Superior temporal gyrus (tissue), 1 donor: ENCODE data around the gene ZNF644.
A peak's percentile ranks its signal among the peaks of the same experiment; 100 is the strongest.
"Not testable (repeated sequence)": the region's sequence is repeated elsewhere in the genome, so short reads cannot be mapped to it uniquely, and the experiment has no call there.

Experiments used
- DNase-seq: peaks from one replicate; pipeline ENCODE4 v3.0.0-alpha.2; 2016; ENCODE audit errors: extremely low spot score

Gene ZNF644

DNA sequence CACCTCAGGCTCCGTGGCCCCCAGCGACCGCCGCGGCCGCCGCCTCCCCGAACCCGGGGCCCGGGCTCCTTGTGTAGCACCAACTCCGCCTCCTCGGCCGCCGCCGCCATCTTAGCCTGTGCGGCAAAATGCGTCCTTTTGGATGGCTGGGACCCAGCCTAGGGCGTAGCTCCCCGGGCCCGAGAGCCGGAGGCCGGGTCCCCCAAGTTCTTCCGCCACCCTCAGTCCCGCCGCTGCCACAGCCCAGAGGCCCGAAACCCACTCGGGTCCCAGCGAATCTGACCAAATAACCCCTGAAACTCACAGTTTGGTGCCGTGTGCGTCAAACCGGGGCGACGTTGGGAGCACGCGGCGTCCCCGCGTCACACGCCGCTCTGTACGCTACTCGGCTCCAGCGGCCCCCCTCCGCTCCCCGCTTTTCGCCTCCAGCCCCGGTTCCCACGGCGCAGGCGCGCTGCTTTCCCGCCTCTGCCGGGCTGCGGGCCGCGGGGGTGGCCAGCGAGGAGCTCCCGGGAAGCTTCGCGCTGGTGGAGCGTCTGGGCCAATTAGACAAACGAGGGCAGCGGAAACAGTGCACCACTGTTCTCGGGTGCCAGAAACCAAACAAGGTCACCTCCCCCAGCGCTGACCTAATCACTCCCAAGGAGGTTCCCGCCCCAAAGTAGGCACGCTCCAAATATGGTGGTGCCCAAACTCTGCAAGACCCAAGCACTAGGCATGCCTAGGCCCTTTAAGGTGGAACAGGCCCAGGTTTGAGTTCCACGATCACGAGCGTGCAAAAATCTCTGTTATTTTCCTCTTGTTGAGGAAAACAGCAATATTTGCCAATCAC lies at the start of gene ZNF644:
ZNF644 (minus strand) TSS at position 350 of the 832 bp plus-strand sequence. CDS start 39,682 bp downstream, outside the sequence.
- peak; percentile 94 for DNase-seq

DNA sequence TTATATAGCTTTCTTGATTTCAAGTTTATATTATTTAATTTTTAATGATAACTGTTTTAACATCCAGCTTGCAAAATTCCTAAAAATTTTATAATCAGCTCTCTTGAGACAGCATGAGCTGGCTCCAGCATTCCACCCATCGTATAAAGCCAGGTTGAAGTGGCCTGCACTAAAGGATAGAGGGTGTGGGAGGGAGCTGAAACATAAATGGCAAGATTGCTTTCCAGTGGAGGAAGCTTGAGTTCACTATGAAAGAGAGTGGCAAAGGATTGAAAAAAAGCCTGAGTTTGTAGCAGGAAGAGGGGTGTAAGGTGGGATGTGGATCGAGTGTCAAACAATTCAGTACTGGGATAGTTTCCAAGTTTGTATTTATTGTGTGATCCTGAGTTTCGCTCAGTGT lies 48.5 kb upstream of the ZNF644 start:
- DNase-seq = no peak

DNA sequence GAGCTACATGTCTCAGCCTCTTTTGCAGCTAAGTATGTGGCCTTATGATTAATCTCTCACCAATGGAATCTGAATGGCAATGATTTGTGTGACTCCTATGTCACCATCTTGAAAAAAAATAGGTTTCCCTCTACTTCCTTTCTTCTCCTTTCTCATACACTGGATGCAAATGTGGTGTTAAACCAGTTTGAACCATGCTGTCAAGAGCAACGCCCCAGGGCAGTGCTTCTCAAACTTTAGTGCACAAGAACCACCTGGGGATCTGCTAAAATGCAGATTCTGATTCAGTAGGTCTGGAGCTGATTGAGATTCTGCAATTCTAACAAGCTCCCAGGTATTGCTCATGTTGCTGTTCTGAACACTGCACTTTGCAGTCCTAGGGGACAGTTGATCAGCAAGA lies 44.7 kb upstream of the ZNF644 start:
- no peak for DNase-seq

DNA sequence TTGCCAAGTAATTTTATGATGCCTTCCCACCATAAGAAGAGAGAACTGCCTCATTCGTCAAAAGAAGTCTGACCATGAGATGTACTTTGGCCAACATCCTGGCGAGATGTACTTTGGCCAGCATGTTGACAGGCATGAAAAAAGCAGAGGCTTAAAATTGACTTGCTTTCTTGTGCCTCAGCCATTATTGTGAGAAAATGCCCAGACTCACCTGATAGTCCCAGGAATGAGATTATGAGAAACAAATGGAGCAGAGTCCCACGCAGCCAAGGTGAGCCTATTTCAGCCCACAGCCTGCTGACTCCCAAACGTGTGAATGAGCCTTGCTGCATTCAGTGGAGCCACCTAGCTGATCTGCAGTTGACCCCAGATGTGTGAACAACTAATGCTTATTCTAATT lies 43.5 kb upstream of the ZNF644 start:
- DNase-seq = no peak

DNA sequence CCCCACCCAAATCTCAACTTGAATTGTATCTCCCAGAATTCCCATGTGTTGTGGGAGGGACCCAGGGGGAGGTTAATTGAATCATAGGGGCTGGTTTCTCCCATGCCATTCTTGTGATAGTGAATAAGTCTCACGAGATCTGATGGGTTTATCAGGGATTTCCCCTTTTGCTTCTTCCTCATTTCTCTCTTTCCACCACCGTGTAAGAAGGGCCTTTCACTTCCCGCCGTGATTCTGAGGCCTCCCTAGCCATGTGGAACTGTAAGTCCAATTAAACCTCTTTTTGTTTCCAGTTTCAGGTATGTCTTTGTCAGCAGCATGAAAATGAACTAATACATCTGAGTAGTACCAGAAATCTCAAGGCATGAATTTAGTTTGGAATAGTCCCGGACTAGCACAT lies 41.6 kb upstream of the ZNF644 start:
- DNase-seq = not testable (repeated sequence)

DNA sequence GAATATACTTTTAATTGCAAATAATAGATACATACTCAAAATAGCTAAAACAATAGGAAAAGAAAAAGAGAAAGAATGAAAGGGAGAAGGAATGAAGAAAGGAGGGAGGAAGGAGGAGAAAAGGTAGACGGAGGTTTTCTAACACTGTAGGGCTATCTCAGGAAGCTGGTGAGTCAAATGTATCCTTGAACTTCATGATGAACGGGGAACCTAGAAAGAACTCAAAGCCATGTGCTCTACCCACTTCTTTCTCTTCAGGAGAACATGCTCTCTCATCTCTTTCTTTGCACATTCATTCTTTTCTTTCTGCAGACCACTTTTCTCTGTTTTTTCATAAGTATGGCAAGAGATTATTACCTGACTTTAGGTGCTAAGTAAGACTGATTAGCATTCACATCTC lies 37.3 kb upstream of the ZNF644 start:
- DNase-seq = no peak

DNA sequence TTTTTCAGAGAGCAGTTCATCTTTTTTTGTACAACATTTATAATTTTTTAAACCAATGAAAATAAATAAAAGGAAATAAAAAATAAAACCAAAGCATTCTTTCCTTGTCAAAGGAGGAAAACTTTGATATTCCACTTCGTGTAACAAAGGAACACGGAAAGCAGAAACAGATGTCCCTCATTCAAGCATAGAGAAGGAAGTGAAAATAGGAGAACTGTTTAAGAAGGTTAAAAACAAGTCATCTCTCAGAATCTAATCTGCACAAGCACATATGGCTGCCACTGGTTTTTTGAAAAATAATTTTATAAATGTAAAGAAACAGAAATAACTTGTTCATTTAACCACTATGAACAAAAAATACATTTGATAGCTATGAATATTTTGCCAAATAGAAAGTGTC lies 35.9 kb upstream of the ZNF644 start:
- no peak for DNase-seq

DNA sequence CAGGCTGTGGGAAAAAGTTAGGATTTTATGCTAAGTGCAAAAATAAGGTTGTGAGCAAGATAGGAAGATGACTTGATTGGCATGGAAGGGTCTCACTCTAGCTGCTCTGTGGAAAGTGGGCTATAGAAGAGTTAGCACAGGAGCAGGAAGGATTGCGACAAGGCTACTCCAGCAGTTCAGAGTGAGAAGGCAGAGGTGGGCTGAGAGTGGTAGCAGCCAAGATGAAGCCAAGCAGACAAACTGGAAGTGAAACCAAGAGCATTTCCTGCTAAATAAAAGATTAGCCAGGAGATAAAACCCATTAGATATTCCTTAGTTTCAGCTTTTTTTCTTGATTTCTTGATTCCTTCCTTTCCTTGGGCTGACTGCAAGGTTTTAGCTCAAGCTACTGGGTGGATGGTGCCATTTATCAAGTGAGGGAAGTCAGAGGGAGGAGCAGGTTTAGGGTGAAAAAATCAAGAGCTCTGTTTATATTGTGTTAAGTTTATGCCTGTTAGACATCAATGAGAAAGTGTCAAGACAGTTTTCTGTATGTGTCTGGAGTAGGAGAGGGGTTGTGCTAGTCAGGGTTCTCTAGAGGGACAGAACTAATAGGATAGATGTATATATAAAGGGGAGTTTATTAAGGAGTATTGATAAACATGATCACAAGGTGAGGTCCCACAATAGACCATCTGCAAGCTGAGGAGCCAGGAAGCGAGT lies 33.1 kb upstream of the ZNF644 start:
- no peak for DNase-seq

DNA sequence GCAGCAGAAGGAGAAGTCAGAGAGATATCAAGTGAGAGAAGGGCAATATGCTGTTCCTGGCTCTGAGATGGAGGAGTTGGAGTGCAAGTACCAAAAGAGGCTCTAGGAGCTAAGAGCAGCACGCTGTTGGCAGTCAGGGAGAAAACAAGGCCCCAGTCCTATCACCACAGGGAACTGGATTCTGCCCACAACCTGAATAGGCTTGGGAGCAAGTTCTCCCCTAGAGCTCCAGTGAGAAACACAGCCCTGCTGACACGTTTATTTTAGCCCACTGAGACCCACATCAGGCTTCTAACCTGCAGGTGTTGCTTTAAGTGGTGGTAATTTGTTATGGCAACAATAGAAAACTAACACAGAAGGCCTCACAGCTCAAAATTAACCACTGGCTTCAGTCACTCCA lies 31.8 kb upstream of the ZNF644 start:
- DNase-seq = no peak

DNA sequence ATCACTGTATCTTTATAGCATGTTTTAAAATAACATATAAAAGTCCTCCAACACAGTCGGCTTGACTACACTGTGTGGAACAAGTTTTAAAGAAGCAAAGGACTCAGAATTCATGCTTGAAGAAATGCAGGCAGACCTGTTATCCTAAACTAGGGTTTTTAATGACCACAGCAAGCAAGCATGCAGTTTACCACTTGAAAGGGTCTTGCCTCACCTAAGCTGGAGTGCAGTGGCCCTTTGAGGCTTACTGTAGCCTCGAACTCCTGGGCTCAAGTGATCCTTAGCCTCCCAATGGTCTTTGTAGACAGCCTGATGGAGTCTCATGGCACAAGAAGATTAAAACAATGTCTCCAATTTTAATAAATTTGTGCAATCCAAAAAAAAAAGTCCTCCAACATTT lies 27.7 kb upstream of the ZNF644 start:
- DNase-seq = not testable (repeated sequence)

DNA sequence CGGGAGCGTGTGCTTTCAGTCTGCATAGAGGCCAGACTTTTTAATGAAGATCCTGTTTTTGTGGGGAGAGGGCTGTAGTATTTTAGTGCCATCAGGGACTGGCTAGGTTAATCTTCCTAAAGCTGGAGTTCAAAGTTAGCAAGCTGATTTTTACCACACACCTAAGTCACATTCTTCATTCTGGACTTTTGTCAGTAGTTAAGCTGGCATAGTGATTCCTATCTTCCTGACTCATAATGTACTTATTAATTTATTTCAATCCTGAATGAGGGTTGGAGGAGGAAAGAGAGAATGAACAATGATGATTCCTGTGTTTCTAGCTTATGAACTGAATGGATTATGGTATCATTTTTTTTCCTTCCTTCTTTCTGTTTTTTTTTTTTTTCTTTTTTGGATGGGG lies 24.9 kb upstream of the ZNF644 start:
- no peak for DNase-seq

DNA sequence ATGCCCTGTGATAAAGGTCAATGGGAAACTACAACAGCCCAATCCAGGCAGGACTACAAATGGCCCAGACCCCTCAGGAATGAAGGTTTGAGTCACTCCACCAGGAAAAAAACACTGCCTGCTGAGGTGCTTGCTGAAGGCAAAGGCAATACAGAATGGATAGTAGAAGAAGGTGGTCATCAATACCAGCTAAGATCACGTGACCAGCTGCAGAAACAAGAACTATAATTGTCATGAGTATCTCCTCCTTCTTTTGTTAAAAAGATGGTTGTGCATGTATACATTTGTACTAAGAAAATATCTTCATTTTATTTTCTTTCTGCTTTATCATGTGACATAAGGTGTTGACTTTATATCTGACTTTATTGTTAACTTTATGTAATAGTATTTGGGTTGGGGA lies 23.4 kb upstream of the ZNF644 start:
- DNase-seq = no peak

DNA sequence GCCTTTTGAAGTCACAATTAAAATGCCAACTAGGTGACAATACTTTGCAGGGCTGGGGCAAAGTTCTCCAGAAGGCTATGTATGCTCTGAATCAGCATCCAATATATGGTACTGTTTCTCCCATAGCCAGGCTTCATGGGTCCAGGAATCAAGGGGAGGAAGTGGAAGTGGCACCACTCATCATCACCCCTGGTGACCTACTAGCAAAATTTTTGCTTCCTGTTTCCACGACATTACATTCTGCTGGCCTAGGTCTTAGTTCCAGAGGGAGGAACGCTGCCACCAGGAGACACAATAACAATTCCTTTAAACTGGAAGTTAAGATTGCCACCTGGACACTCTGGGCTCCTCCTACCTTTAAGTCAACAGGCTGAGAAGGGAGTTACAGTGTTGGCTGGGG lies 22.9 kb upstream of the ZNF644 start:
- DNase-seq = not testable (repeated sequence)

DNA sequence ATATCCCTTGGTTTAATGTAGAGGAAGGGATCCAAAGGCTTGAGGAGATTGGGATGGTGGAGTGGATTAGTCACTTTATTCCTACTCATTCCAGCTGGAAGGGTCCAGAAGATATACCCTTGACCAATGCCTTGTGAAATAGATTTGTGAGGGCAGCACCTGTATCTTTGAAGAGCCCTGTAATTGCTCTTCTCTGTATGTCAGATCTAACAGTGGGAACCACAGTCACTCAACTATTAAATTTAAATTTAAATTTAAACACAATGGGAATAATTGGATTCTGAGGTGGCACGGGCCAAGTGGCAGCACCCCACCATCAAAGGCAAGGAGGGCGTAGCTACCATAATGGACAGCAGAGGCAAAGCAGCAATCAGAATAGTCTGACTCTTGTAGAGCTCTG lies 20.5 kb upstream of the ZNF644 start:
- not testable (repeated sequence) for DNase-seq

DNA sequence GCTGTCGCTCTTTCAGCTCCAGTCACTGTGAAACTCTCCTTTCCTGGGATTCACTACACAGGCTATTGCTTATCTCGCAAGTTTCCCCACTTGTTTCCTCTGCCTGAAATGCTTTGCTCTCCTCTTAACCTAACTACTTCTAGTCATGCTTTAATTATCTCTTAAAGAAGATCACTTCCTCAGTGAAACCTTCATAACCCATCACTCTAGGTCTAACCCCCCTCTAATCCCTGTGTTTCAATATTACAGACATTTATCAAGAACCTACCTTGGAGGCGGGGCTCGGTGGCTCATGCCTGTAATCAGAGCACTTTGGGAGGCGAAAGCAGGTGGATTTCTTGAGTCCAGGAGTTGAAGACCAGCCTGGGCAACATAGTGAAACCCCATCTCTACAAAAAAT lies 16.7 kb upstream of the ZNF644 start:
- DNase-seq = no peak

DNA sequence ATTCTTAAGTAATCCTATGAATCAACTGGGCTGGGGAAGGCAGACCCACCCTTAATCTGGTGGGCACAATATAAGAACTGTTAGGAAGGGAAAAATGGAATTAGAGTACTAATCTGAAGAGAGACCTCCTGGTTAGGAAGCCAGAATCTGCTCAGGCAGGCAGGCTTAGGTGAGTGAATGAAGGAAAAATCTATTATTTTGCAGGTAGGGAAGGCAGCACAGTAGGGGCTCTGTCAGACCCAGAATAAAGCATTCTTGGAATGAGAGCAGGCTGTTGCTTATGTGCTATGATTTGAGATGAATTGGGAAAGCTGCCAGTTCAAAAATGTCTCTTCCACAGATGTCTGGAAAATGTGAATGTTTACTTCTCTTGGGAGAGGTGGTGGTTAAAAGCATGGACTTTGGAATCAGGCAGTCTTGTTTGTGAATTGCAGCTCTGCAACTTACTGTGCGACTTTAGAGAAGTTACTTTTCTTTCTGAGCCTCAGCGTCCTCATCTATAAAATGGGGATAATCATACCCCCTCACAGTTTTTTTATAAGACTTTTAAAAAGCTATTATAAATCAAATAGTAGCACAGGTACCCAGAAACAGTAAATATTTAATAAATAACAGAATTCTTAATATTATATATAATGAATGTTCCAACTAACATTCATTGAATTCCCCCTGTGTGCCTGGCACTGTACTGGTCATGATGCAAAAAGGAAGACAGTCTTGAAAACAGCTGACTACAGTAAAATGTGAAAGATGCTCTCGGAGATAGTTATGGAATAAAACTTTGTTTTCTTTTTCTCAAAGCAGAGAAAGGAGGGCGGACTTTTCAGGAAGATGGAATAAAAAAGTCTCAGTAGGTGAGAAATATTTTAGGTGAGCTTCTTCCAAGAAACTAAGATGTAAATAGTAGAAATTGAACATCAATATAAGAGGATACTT lies 15.3 kb upstream of the ZNF644 start:
- peak; percentile 34 for DNase-seq

DNA sequence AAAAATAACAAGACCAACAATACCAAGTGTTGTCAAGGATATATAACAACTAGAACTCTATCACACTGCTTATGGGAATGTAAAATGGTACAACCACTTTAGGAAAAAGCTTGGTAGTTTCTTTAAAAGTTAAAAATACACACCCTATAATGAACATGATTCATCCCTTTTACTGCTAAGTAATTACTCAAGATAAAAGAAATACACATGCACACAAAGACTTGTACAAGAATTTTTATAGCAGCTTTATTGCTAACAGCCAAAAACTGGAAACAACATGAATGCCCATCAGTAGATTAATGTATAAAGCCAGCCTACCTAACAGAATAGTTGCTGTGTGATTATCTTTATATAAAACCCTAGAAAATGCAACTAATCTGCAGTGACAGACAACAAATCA lies 10.5 kb upstream of the ZNF644 start:
- no peak for DNase-seq

DNA sequence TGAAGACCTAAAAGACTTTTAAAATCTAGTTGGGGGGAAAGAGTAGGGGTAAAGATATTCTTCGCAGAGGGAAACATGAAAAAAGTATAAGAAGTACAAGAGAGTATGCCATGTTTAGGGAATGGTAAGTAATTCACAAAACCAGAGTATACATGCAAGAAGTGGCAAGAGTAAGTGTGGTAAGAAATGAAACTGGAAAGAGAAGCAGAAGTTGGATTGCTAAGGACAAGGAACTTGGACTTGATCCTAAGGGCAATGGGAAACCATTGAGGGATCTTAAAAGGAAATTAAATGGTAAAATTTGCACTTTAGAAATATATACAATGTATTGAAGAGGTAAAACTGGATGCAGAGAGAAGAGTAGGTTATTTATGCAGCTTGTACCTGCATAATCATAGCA lies 9.2 kb upstream of the ZNF644 start:
- DNase-seq = no peak

DNA sequence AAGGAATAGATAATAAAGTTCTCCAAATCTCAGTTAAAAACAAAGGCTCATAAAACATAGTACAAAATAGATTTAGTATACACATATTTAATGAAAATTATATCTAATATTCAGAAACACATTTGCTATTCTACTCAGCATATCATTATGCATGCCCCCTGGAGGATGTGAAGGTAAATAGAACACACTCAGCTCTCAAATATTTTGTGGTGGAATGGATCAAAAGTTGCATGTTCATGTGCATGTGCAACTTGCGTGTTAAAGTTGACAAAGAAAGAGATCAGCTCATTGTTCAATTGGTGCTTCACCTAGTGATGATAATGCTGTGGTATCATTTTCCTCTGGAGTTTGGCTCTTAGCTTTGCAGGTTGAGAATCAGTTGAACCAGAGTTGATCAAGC lies 4.9 kb upstream of the ZNF644 start:
- DNase-seq = no peak

DNA sequence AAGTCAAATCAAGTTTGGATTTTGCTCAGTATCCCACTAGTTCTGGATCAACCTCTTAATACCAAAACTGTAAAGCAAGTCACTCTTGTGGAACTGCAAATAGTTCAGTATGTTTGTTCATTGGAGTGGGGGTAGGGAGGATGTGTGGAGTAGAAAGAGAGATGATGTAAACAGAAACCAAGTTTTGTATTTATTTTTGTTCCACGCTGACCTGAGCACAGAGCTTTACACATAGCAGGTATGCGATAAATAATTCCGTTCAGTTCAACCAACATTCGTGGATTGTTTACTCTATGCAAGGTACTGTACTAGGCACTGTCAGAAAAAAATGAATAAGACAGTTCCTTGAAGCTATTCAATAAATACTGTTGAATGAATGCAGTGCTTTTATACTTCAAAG lies 4.5 kb upstream of the ZNF644 start:
- DNase-seq = no peak

DNA sequence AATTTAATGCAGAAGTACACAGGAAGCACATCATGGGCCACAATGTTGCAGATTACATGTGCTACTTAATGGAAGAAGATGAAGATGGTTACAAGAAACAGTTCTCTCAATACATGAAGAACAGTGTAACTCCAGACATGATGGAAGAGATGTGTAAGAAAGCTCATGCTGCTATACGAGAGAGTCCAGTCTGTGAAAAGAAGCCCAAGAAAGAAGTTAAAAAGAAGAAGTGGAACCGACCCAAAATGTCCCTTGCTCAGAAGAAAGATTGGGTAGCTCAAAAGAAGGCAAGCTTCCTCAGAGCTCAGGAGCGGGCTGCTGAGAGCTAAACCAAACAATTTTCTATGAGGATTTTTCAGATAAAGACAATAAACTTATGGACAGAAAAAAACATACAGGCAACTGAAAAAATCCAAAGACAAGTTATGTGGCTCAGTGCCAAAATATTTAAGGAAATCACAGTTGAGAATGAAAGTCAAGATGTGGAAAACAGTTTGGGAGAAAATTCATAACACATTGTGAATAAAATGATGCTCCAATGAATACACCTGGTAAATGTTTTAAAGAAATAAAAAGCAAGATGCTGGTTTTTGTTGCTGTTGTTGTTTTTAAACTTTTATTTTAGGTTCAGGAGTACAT lies 2.8 kb upstream of the ZNF644 start:
- no peak for DNase-seq

DNA sequence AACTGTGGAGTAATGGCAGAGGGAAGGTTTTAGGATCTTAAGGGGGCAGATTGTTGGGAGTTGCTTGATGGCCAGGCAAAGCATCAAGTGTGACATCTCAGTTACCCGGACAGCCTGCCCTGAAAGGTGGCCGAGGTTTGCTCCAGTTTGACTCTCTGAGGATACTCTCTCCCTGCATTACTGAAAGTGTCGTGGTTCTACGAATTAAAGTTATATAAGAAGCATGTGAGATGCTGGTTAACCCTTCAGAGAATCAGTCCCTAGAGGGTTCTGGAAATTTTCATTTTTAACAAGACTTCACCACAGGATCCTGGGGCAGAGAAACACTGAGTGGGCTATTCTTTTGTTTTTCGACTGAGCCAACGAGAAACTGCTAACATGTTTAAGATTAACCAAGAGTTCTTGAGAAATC lies 689 bp upstream of the ZNF644 start:
- no peak for DNase-seq
